Measurements from ENCODE around the gene STAT5A.

The STAT5A gene

GRCh38 chr17:42289611-42290181 is 1.4 kb downstream of the STAT5A start:
- TF ChIP-seq REST (IDR thresholded peaks at IDR 0.05; ENCODE audit: insufficient read depth in 1 of 2, low read depth in 2 of 2, low read length in 2 of 2) (no peak), FOXP2 (optimal IDR thresholded peaks at IDR 0.05; ENCODE audit: borderline replicate concordance, extremely low read depth, extremely low read length, insufficient read depth) (no peak), POLR2AphosphoS5 (IDR thresholded peaks at IDR 0.05; ENCODE audit: low read depth, low read length) (no peak), SIN3A (IDR thresholded peaks at IDR 0.05; ENCODE audit: borderline replicate concordance, insufficient read depth, low read length) (no peak), TAF1 (IDR thresholded peaks at IDR 0.05; ENCODE audit: borderline replicate concordance, insufficient read depth, low read length) (no peak)

GRCh38 chr17:42290577-42290976 is 2.3 kb downstream of the STAT5A start:
- TF ChIP-seq TAF1 (IDR thresholded peaks at IDR 0.05; ENCODE audit: borderline replicate concordance, insufficient read depth, low read length) (no peak), POLR2AphosphoS5 (IDR thresholded peaks at IDR 0.05; ENCODE audit: low read depth, low read length) (no peak), FOXP2 (optimal IDR thresholded peaks at IDR 0.05; ENCODE audit: borderline replicate concordance, extremely low read depth, extremely low read length, insufficient read depth) (no peak), REST (IDR thresholded peaks at IDR 0.05; ENCODE audit: insufficient read depth in 1 of 2, low read depth in 2 of 2, low read length in 2 of 2) (no peak), SIN3A (IDR thresholded peaks at IDR 0.05; ENCODE audit: borderline replicate concordance, insufficient read depth, low read length) (no peak)

- TF ChIP-seq REST (IDR thresholded peaks at IDR 0.05; ENCODE audit: insufficient read depth in 1 of 2, low read depth in 2 of 2, low read length in 2 of 2) (no peak), FOXP2 (optimal IDR thresholded peaks at IDR 0.05; ENCODE audit: borderline replicate concordance, extremely low read depth, extremely low read length, insufficient read depth) (no peak), TAF1 (IDR thresholded peaks at IDR 0.05; ENCODE audit: borderline replicate concordance, insufficient read depth, low read length) (no peak), POLR2AphosphoS5 (IDR thresholded peaks at IDR 0.05; ENCODE audit: low read depth, low read length) (no peak)
Observed at GRCh38 chr17:42291129-42291528, 2.8 kb downstream of the STAT5A start.

GRCh38 chr17:42294469-42295398 is 6.4 kb downstream of the STAT5A start:
- TF ChIP-seq SIN3A (IDR thresholded peaks at IDR 0.05; ENCODE audit: borderline replicate concordance, insufficient read depth, low read length) (no peak), FOXP2 (optimal IDR thresholded peaks at IDR 0.05; ENCODE audit: borderline replicate concordance, extremely low read depth, extremely low read length, insufficient read depth) (no peak), REST (IDR thresholded peaks at IDR 0.05; ENCODE audit: insufficient read depth in 1 of 2, low read depth in 2 of 2, low read length in 2 of 2) (no peak), TAF1 (IDR thresholded peaks at IDR 0.05; ENCODE audit: borderline replicate concordance, insufficient read depth, low read length) (no peak), POLR2AphosphoS5 (IDR thresholded peaks at IDR 0.05; ENCODE audit: low read depth, low read length) (no peak)

Data from PFSK-1 (cell line).